ENCODE measurements around the gene NDFIP1. TPM values are rescaled to one million over a fixed set of nuclear protein-coding genes. Genes with fewer than 3 reads are reported as not detected.

NDFIP1 gene
- total and polyA plus RNA-seq, 2 of the 4 experiments (the other 2 are of a cell fraction), result 7.7 to 15.4 TPM

DNA sequence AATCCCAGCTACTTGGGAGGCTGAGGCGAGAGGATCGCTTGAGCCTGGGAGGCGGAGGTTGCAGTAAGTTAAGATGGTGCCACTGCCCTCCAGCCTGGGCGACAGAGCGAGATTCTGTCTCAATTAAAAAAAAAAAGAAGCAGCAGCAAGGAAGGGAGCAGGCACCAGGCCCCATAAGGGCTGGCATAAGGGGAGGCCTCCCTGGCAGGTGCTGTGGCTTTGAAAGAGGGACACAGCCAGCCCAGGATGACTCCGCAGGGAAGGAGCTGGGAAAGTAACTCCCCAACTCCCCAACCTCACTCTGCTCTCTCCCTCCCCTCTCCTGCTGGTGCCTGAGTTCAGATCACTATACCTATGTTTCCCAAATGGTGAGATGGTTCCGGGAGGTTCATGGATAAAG lies 70.1 kb downstream of the NDFIP1 start:
- Histone ChIP-seq H4K5ac (ENCODE audit: low read depth, low read length) (no peak overlapping the region), H4K91ac (ENCODE audit: insufficient read depth, low read depth, low read length) (no peak overlapping the region), H3K9ac (ENCODE audit: low read depth, low read length) (no peak overlapping the region), H2BK120ac (ENCODE audit: low read depth, low read length) (no peak overlapping the region), H3K4me3 (ENCODE audit: insufficient read depth, low read depth, low read length) (no peak overlapping the region), H4K8ac (ENCODE audit: low read depth in 2 of 2, low read length in 2 of 2) (no peak overlapping the region), H3K14ac (replicated peaks; ENCODE audit: low read depth, low read length) (no peak overlapping the region), H2AK9ac (replicated peaks; ENCODE audit: low read depth, low read length, poor library complexity) (no peak overlapping the region), H2BK15ac (ENCODE audit: low read depth, low read length) (no peak overlapping the region), H2AK5ac (ENCODE audit: low read depth, low read length) (no peak overlapping the region), H3K4me1 (ENCODE audit: control insufficient read depth, insufficient read depth, low read length) (no peaks in the 10 kb centered on the region), H3K56ac (ENCODE audit: extremely low read depth, insufficient read depth, low read length) (no peak overlapping the region), H3K79me1 (ENCODE audit: low read depth in 1 of 2, low read length in 2 of 2) (no peaks in the 10 kb centered on the region), H3K4ac (ENCODE audit: low read depth, low read length) (no peak overlapping the region), H3K27me3 (ENCODE audit: control insufficient read depth, insufficient read depth, low read length) (no peaks in the 10 kb centered on the region), H2BK5ac (ENCODE audit: low read depth, low read length, poor library complexity, severe bottlenecking) (no peak overlapping the region), H3K23ac (ENCODE audit: low read depth, low read length) (no peak overlapping the region), H2BK20ac (ENCODE audit: low read depth, low read length) (no peak overlapping the region), H3K9me1 (ENCODE audit: insufficient read depth, low read length) (no peaks in the 10 kb centered on the region), H3K9me3 (ENCODE audit: control insufficient read depth, insufficient read depth, low read length) (no peaks in the 10 kb centered on the region), H3K36me3 (ENCODE audit: control insufficient read depth, insufficient read depth, low read length) (no peaks in the 10 kb centered on the region), H4K20me1 (ENCODE audit: insufficient read depth, low read length) (no peaks in the 10 kb centered on the region), H3K4me2 (ENCODE audit: low read depth, low read length) (no peak overlapping the region), H3K18ac (ENCODE audit: low read depth, low read length) (no peak overlapping the region), H2AFZ (replicated peaks; ENCODE audit: low read length, poor library complexity) (no peak overlapping the region), H3K27ac (ENCODE audit: insufficient read depth, low read length) (no peak overlapping the region)
- 83% methylated on average over 2 of the region's 7 CpGs; no CpG with 5 or more reads in 1 of the 2 experiments for WGBS, 2 experiments (ENCODE audit: extremely low coverage in 2 of 2, insufficient read length in 1 of 2)
- in situ Hi-C loops (cut with MboI; ENCODE audit: low sequenced_read_pairs), result no loop called here
- DNase-seq (no peak), ATAC-seq (ENCODE audit: low read depth) (no peak)
- POLR2A ChIA-PET (ENCODE audit: unreplicated experiment), result no interaction called here
- CTCF ChIA-PET, result no interaction called here
- no TSS peak for BruUV-seq (replicated peaks)
- intact Hi-C loops (cut with micrococcal nuclease), result no loop called here
- dilution Hi-C loops (cut with HindIII; ENCODE audit: low sequenced_read_pairs, unreplicated experiment), result no loop called here
- TF ChIP-seq POLR2A (IDR thresholded peaks at IDR 0.05; ENCODE audit: low read depth, low read length) (no peak), RFX5 (IDR thresholded peaks at IDR 0.05; ENCODE audit: low read depth, low read length) (no peak), SMC3 (IDR thresholded peaks at IDR 0.05; ENCODE audit: low read depth, low read length) (no peak), BHLHE40 (IDR thresholded peaks at IDR 0.05; ENCODE audit: low read depth, low read length) (no peak), MAZ (IDR thresholded peaks at IDR 0.05; ENCODE audit: borderline replicate concordance, low read depth, low read length) (no peak), CHD1 (IDR thresholded peaks at IDR 0.05; ENCODE audit: low read depth, low read length) (no peak), RAD21 (IDR thresholded peaks at IDR 0.05; ENCODE audit: low read length) (no peak), NFE2L2 (IDR thresholded peaks at IDR 0.05; ENCODE audit: low read depth, low read length) (no peak), MXI1 (IDR thresholded peaks at IDR 0.05; ENCODE audit: borderline replicate concordance, low read depth, low read length) (no peak), MAFK (IDR thresholded peaks at IDR 0.05; ENCODE audit: low read depth, low read length) (no peak), FOS (IDR thresholded peaks at IDR 0.05; ENCODE audit: low read depth, low read length) (no peak), USF2 (IDR thresholded peaks at IDR 0.05; ENCODE audit: low read depth, low read length) (no peak), CEBPB (IDR thresholded peaks at IDR 0.05; ENCODE audit: low read depth, low read length) (no peak), RCOR1 (IDR thresholded peaks at IDR 0.05; ENCODE audit: insufficient replicate concordance, low read length) (no peak)
- TF ChIP-seq, protein P1, sequence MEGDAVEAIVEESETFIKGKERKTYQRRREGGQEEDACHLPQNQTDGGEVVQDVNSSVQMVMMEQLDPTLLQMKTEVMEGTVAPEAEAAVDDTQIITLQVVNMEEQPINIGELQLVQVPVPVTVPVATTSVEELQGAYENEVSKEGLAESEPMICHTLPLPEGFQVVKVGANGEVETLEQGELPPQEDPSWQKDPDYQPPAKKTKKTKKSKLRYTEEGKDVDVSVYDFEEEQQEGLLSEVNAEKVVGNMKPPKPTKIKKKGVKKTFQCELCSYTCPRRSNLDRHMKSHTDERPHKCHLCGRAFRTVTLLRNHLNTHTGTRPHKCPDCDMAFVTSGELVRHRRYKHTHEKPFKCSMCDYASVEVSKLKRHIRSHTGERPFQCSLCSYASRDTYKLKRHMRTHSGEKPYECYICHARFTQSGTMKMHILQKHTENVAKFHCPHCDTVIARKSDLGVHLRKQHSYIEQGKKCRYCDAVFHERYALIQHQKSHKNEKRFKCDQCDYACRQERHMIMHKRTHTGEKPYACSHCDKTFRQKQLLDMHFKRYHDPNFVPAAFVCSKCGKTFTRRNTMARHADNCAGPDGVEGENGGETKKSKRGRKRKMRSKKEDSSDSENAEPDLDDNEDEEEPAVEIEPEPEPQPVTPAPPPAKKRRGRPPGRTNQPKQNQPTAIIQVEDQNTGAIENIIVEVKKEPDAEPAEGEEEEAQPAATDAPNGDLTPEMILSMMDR (conservative IDR thresholded peaks at IDR 0.05; ENCODE audit: low read depth, low read length), result no peak
- TF ChIP-seq, protein P2, sequence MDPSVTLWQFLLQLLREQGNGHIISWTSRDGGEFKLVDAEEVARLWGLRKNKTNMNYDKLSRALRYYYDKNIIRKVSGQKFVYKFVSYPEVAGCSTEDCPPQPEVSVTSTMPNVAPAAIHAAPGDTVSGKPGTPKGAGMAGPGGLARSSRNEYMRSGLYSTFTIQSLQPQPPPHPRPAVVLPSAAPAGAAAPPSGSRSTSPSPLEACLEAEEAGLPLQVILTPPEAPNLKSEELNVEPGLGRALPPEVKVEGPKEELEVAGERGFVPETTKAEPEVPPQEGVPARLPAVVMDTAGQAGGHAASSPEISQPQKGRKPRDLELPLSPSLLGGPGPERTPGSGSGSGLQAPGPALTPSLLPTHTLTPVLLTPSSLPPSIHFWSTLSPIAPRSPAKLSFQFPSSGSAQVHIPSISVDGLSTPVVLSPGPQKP (IDR thresholded peaks at IDR 0.05; ENCODE audit: borderline replicate concordance, low read depth, low read length), result no peak
